Measurements from ENCODE around the gene ITPR2.

GRCh38 chr12:26455936-26456574, 376.9 kb downstream of the ITPR2 start:
- TF ChIP-seq EP300 (IDR thresholded peaks at IDR 0.05; ENCODE audit: borderline replicate concordance in 1 of 2, low read depth in 2 of 2, low read length in 2 of 2) (no peak), CTCF (IDR thresholded peaks at IDR 0.05; ENCODE audit: control extremely low read depth in 1 of 3, insufficient read depth in 1 of 3, low read depth in 1 of 3, low read length in 3 of 3) (no peak), POU5F1 (IDR thresholded peaks at IDR 0.05; ENCODE audit: low read depth, low read length) (no peak), POLR2AphosphoS5 (IDR thresholded peaks at IDR 0.05; ENCODE audit: low read depth, low read length) (no peak), RFX5 (IDR thresholded peaks at IDR 0.05; ENCODE audit: borderline replicate concordance, low read depth, low read length) (no peak), SRF (IDR thresholded peaks at IDR 0.05; ENCODE audit: low read depth, low read length) (no peak), BRCA1 (IDR thresholded peaks at IDR 0.05; ENCODE audit: low read depth, low read length) (no peak), USF2 (IDR thresholded peaks at IDR 0.05; ENCODE audit: low read length) (no peak), CHD2 (IDR thresholded peaks at IDR 0.05; ENCODE audit: low read length) (no peak), ZNF274 (IDR thresholded peaks at IDR 0.05; ENCODE audit: borderline replicate concordance, extremely low read depth, low read length) (no peak)
